ENCODE results near the gene MRPL1. TPM values are rescaled to one million over a fixed set of nuclear protein-coding genes. Genes with fewer than 3 reads are reported as not detected.

Gene MRPL1
- 30.8 and 40.5 TPM in 2 replicates for total RNA-seq

DNA sequence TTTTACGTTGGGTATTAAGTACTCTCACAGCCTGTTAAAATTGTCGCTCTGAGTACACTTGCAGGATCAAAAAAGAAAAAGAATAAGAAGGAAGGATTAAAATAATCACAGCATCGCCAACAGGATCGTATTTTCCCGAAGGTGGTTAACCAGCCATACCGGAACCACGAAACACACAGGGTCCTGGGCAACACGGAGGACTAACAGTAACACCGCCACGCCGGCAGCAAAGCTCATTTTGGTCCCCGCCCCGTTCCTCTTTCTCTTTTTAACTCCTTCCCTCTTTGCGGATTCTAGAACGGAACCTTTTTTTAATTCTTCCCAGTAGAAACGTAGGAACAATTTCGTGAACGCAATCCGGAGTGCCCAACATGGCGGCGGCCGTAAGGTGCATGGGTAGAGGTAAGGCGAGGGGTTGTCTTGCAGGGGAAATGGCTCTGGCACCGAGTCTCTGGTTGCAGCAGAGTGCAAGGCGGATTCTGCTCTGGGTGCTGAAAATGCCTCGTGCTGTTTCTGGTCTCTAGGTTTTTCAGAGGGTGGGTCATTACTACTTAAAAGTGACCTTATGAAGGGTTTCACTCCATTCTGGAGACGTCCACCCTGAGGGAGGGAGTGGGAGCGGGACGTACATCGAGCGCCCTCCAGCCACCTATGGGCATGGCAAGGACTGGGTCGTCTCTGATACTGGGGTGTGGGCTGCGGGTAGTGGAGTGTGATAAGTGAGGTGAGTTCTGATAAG lies at the start of gene MRPL1:
Gene MRPL1, plus strand, starts transcription at position 353 of the 739 bp plus-strand sequence. Its CDS starts 19 bp downstream, at position 372.

DNA sequence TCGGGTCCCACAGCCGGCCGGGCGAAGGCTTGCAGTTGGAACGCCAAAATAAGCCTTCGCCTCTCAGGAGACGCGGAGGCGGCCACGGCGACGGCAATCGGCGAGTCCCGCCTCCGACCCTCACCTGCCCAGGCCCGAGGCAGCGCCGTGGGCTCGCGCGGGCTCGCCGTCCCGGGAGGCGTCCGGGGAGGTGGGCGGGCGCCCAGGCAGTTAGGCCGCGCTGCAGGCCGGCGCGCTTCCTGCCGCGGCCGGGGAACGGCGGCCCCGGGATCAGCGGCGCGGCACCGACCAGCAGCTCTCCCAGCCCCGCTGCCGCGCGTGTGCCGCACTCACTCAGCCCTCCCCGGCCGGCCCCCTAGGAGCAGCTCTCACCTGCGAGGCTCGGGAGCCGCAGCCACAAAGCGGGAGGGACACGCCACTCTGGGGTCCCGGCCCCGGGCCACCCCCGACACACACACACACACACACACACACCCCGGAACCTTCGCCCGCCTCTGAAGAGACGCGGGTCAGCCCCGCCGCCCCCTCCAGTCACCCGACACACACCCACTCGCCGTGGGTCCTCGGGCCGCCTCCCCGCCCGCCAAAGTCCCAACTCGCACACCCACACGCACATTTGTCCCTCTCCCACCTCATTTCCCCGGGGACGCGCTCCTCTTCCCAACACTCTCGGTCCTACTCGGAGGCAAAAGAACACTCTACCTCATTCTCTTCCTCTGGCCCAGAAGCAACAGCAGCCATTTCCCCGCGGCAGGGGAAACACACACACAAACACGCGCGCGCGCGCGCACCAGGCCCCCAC lies 43.8 kb upstream of the MRPL1 start, which contains the start of gene CNOT6L:
Gene CNOT6L, minus strand, starts transcription at position 767 of the 802 bp plus-strand sequence. Its CDS starts 60 bp downstream, at position 707.

Small RNA genes within 50 kb of the gene (small RNA-seq; reads per million reads assigned to genes)
- 1.4 reads per million, percentile 60 among the genes with 10 or more reads in this experiment for gene AC112225.1

Other genes starting within 250 kb of the MRPL1 start
- 18.2 and 20.6 TPM in 2 replicates for gene CNOT6L, start 43.5 kb upstream of the MRPL1 start, total RNA-seq
- gene FRAS1, start 194.5 kb downstream of the MRPL1 start, total RNA-seq, result under 0.01 and 0.11 TPM in 2 replicates

All from articular chondrocyte of knee joint (primary cell).